GM21390 (cell line): ENCODE measurements around the gene DYNLT1.
"Not testable (repeated sequence)": the region's sequence is repeated elsewhere in the genome, so short reads cannot be mapped to it uniquely, and the experiment has no call there.

Experiments used
- ATAC-seq: cut with Tn5 transposase; IDR thresholded peaks from one replicate; pipeline ENCODE4 v1.9.1; 2021; ENCODE audit not compliant: unreplicated experiment

The DYNLT1 gene

GRCh38 chr6:158624684-158625682 lies 19.6 kb downstream of the DYNLT1 start:
- no peak for ATAC-seq

GRCh38 chr6:158622545-158623190 lies 21.9 kb downstream of the DYNLT1 start:
- no peak for ATAC-seq

GRCh38 chr6:158621694-158622544 lies 22.6 kb downstream of the DYNLT1 start:
- no peak for ATAC-seq

GRCh38 chr6:158620963-158621693 lies 23.4 kb downstream of the DYNLT1 start:
- no peak for ATAC-seq

- no peak for ATAC-seq
Observed at GRCh38 chr6:158619922-158620801, 24.4 kb downstream of the DYNLT1 start.

- not testable (repeated sequence) for ATAC-seq
Observed at GRCh38 chr6:158618289-158618688, 26.3 kb downstream of the DYNLT1 start.

- not testable (repeated sequence) for ATAC-seq
Observed at GRCh38 chr6:158614606-158615005, 29.9 kb downstream of the DYNLT1 start.

- no peak for ATAC-seq
Observed at GRCh38 chr6:158611541-158612370, 32.8 kb downstream of the DYNLT1 start.

- no peak for ATAC-seq
Observed at GRCh38 chr6:158611039-158611438, 33.5 kb downstream of the DYNLT1 start.

GRCh38 chr6:158610319-158610968 lies 34.1 kb downstream of the DYNLT1 start:
- no peak for ATAC-seq

GRCh38 chr6:158609455-158610155 lies 34.9 kb downstream of the DYNLT1 start:
- no peak for ATAC-seq

GRCh38 chr6:158608221-158608620 lies 36.3 kb downstream of the DYNLT1 start:
- ATAC-seq = no peak

GRCh38 chr6:158607411-158608170 lies 37.0 kb downstream of the DYNLT1 start:
- ATAC-seq = no peak

- ATAC-seq = no peak
Observed at GRCh38 chr6:158606935-158607334, 37.6 kb downstream of the DYNLT1 start.

- not testable (repeated sequence) for ATAC-seq
Observed at GRCh38 chr6:158606011-158606410, 38.5 kb downstream of the DYNLT1 start.

- ATAC-seq = no peak
Observed at GRCh38 chr6:158605266-158605878, 39.2 kb downstream of the DYNLT1 start.
